NCI-H1417 treated with DMSO at 0.1 percent for 48 hours (cell line): ENCODE results near the gene MORN4.
"Not testable (repeated sequence)": the region's sequence is repeated elsewhere in the genome, so short reads cannot be mapped to it uniquely, and the experiment has no call there.

Experiments used
- DNase-seq: peaks from one replicate; lab custom pipeline; 2025; lab: John Stamatoyannopoulos, UW

Gene MORN4

DNA sequence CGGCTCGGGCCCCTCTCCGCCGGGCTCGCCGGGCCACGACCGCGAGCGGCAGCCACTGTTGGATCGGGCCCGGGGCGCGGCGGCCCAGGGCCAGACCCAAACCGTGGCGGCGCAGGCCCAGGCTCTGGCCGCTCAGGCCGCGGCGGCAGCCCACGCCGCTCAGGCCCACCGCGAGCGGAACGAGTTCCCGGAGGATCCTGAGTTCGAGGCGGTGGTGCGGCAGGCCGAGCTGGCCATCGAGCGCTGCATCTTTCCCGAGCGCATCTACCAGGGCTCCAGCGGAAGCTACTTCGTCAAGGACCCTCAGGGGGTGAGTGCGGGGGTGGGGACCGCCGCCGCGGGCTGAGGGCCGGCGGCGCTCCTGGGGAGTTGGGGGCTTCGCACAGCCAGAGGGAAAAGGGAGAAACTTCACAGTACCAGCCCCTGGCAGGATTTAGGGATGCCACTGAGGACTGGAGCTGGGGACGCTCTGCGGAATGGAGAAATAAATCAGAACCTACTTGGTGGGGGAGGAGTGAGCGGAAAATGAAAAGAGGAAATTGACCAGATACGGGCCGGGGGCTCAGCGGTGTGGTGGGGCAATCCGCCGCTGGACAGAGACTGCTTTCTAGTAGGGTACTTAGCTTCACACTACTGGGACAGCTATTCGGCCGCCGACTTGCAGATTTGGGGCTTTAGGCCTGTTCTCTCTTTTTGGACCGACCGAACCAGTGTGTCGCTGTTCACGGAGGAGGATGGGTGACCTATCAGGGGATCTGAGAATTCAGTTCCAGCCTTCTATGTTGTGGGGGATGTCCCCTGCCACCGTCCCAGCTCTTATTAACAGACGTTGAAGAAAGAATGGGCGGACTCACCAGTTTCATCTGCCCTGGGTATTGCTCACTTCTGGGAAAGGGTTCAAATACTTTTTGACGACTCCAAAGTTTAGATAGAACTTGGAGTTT lies 7.8 kb upstream of the MORN4 start:
- no peak for DNase-seq

GRCh38 chr10:97640174-97640867 lies 7.0 kb upstream of the MORN4 start, which contains the start of gene PI4K2A:
PI4K2A (plus strand) TSS chr10:97640671; CDS start chr10:97640743, 72 bp downstream.
- peak; percentile 76 for DNase-seq

- DNase-seq = not testable (repeated sequence)
Observed at GRCh38 chr10:97639090-97639489, 5.8 kb upstream of the MORN4 start.

DNA sequence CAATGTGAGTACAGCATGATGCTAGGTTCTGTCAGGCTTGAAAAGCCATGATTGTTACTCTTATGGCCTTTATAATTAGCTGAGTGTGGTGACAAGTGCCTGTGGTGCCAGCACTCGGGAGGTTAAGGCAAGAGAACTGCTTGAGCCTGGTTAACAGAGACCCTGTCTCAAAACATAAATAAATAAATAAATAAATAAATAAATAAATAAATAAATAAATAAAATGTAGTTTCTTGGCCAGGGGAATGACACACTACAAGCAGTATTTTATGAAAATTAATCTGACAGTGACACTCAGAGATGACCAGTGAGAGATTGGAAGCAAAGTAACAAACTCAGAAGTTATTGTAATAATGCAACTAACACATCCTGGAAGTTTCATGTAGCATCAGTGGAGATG lies 2.3 kb upstream of the MORN4 start:
- DNase-seq = no peak

GRCh38 chr10:97633921-97634320 lies 621 bp upstream of the MORN4 start:
- no peak for DNase-seq

GRCh38 chr10:97631098-97631497 lies 2.2 kb downstream of the MORN4 start:
- no peak for DNase-seq

DNA sequence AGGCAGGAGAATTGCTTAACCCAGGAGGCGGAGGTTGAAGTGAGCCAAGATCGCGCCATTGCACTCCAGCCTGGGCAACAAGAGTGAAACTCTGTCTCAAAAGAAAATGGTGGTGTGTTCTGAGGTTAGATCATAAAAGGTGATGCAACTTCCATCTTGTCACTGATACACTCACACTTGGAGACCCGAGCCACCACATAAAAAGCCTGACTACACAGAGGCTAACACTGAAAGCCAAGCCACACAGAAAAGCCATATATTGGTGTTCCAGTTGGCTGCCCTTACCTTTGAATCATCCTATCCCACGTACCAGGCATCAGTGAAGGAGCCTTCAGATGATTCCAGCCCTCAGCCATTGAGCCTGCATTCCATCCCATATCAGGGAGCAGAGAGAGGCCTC lies 4.0 kb downstream of the MORN4 start:
- DNase-seq = no peak

DNA sequence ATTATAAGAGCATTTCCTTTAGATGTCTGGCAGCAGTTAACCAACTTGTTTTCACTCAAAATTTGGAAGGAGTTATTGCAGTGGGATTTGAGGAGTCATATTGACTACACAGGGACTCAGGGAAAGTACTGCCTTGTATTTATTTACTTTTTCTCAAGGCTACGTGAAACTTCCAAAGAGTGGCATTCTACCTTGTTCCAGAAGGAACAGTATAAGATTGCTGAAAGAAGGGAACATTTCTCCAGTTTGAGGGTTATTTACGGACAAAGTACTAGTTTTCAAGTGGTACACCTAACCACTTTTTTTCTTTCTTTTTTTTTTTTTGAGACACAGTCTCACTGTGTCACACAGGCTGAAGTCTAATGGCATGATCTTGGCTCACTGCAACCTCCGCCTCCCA lies 5.1 kb downstream of the MORN4 start:
- DNase-seq = no peak

DNA sequence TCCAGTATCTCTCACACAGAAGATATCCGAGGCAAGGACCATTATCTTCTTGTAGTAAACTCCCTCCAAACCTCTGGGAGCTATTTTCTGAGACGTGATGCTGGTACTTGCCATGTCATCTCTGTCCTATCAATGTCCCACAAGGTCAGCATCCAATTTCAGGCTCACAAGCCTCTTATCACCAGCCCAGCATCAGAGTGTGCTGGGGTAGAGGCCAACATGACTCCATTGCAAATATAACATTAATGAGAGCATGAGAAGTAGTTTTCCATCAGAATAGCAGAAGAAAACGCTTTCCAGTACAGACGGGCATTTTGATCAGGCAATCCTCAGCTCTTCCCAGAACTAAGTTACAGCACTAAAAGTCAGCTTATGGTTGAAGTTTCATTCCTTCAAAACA lies 5.6 kb downstream of the MORN4 start:
- DNase-seq = no peak

DNA sequence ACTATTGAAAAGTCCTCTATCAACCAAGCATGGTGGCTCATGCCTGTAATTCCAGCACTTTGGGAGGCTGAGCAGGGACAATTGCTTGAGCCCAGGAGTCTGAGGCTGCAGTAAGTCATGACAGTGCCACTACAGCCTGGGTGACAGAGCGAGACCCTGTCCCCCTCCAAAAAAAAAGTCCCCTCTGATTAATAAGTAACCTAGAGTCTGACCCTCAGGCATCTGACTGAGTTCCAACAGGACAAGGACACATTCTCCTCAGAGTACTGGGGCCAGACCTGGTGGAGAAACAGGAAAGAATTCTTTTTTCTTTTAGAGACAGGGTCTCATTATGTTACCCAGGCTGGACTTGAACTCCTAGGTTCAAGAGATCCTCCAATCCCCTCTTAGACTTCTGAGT lies 10.0 kb downstream of the MORN4 start:
- DNase-seq = no peak

DNA sequence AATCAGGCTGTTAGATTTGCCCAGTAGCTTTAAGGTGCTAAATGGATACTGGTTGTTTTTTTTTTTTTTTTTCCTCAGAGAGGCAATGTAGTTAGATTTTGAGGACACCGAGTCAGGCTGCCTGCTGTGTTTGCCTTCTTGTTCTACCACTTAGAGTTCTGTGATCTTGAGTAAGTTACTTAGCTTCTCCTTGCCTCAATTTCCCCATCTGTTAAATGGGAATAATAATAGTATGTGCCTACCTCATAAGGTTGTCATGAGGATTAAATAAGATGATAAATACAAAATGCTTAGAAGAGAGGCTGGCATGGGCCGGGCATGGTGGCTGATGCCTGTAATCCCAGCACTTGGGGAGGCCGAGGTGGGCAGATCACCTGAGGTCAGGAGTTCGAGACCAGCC lies 14.6 kb downstream of the MORN4 start:
- no peak for DNase-seq

DNA sequence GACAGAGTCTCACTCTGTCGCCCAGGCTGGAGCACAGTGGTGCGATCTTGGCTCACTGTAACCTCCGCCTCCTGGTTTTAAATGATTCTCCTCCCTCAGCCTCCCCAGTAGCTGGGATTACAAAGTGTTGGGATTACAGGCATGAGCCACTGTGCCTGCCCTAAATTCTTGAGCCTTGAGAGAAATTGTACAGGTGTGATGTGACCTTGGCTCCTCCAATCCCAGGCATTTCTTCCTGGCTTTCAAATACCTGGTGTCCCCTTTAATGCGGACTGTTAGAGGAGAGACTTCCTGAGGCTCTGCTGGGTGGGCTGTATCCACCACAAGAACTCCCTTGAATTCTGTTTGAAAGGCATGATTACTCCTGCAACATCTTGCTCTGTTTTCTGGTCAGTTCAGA lies 15.0 kb downstream of the MORN4 start:
- no peak for DNase-seq

GRCh38 chr10:97612386-97612785 lies 20.9 kb downstream of the MORN4 start:
- DNase-seq = no peak

- no peak for DNase-seq
Observed at GRCh38 chr10:97611473-97611872, 21.8 kb downstream of the MORN4 start.

GRCh38 chr10:97608991-97609561 lies 24.2 kb downstream of the MORN4 start:
- DNase-seq = no peak

GRCh38 chr10:97607095-97607636 lies 26.1 kb downstream of the MORN4 start:
- DNase-seq = no peak

DNA sequence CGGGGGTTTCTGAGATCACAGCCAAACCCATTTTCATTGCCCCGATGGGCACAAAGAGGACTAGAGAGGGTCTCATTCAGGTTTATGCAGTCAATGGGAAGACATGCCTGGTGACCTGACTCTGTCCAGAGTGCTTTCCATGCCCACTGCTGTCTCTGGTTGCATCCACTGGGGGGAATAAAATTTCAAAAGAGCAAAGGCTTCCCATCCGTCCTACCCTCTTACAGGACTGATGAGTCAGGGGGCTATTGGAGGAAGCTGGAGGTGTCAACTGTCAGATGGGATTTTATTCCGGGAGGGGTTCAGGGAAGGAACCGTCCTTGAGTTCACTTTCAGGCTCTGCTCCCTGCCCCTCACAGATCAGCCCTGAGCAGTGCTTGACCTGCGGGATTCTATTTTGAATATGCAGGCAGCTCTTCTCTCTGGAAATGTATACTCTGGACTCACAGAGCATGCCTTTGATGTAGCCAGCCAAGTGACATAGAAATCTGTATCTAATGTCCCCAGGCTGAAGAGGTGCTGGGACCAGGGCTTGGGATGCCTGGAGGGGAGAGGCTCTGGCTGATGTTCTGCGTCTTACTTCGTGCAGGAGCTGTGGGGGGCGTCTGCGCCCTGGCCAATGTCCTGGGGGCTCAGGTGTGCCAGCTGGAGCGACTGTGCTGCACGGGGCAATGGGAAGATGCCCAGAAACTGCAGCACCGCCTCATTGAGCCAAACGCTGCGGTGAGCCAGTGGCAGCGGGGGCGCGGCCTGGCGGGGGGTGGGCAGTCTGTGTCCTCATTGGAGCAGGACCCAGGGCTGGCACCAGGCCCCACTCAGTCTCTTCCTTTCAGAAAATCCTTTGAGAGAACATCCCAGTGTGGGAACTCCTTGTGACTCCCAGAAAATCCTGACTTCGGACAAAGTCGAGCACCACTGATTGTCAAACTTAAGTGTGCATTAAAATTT lies 31.8 kb downstream of the MORN4 start:
- DNase-seq = no peak

DNA sequence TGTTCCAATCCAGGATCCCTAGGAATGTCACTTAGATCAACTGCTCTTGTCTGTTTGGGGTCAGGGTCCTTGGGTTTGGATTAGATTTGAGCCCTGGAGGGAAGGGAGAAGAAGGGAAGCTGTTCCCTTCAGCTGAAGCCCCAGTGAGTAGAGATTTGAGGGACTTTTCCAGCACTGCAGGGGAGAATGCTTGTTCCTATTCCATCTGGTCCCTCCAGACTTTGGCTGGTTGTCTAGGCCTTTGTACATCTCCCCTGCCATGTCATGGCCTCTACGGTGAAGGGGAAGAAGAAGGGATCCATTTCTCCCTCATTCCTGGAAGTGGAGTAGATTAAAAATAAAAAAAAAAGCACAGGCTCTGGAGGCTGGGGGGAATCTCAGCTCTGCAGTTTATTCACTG lies 32.7 kb downstream of the MORN4 start:
- DNase-seq = no peak

DNA sequence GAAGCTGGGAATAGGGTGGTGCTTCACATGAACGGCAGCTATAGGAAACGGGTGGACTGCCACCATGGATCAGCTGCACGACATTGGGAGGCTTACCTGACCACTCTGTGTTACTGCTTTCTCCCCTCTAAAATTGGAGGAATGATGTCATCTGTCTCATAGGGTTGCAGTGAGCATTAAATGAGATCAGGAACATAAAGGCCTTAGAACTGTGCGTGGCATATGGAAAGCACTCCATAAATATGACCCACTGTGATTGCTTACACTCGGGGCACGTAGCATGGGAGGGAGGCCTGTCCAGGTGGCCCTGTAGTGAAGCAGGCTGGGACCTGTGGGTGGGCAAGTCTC lies 34.1 kb downstream of the MORN4 start:
- no peak for DNase-seq

DNA sequence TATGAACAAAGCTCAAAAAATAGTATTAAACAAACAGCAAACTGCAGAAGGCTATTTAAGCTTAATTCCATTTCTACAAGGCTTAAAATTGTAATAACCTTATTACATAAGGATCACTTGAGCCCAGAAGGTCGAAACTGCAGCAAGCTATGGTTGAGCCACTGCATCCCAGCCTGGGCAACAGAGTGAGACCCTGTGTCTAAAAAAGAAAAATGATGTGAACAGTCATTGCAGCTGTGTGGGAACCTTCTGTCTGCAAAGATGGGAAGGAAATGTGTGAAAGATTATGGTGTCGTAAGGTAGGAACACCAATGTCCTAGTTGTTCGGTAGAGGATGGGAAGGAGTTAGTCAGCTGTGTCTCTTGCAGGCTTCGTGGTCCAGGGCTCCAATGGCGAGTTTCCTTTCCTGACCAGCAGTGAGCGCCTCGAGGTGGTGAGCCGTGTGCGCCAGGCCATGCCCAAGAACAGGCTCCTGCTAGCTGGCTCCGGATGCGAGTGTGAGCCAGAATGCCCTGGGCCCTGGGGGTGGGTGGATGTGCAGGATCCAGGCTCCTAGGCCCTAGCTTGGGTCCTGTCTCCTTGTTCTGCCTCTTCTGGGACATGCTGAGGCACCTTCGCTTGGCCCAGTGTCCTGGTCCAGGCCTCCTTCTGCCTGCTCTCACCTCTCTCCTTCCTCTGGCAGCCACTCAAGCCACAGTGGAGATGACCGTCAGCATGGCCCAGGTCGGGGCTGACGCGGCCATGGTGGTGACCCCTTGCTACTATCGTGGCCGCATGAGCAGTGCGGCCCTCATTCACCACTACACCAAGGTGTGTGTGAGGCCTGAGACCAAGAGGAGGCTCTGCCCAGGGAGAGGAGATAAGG lies 34.7 kb downstream of the MORN4 start:
- DNase-seq = no peak

DNA sequence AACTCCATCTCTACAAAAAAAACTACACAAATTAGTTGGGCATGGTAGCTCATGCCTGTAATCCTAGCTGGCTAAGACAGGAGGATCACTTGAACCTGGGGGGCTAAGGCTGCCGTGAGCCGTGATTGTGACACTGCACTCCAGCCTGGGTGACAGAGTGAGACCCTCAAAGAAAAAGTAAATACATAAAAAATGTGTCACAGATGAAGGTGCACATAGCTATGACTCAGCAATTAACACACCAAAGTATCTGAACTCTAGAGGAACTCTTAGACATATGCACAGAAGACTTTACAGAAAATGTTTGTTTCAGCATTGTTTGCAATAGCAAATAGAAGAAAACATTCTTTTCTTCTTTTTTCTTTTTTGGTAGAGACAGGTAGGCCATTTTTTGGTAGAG lies 35.5 kb downstream of the MORN4 start:
- no peak for DNase-seq
